Endothelial cell of umbilical vein (primary cell): ENCODE measurements around the gene MIX23. TPM values are rescaled to one million over a fixed set of nuclear protein-coding genes. Genes with fewer than 3 reads are reported as not detected.

ENCODE experiments used
- BruUV-seq: library from RNA; stranded (reverse); fragments of 400-500 nt; replicated peaks from 2 replicates; lab custom pipeline; 2021; lab: Mats Ljungman, UMichigan
- CTCF ChIA-PET: fragments of 300-600, 350-600 bp; sonication (Branson Sonifier 250); formaldehyde crosslinking; loops from one replicate; lab custom pipeline; 2021; ENCODE audit warnings: antibody characterized with exemption, inconsistent platforms; lab: Charles Lee
- POLR2A ChIA-PET: fragments of 300-600, 350-600 bp; sonication (Branson Sonifier 250); formaldehyde crosslinking; loops from one replicate; lab custom pipeline; 2021; ENCODE audit warnings: antibody characterized with exemption, inconsistent platforms; lab: Charles Lee
- DNase-seq: peaks from one replicate; pipeline ENCODE4 v3.0.0-alpha.2; 2011; ENCODE audit warnings: low read depth, low spot score
- FAIRE-seq: peaks from 2 replicates; lab custom pipeline; 2011; peaks lifted over from hg19 to GRCh38; lab: Jason Lieb, UNC
- H2AFZ ChIP-seq: 2 replicates; pipeline ENCODE4 v1.6.0; 2012; ENCODE audit warnings: low read depth, low read length, control low read depth, inconsistent platforms
- H3K27ac ChIP-seq: 2 replicates; pipeline ENCODE4 v1.5.1; 2011; ENCODE audit warnings: low read depth, mild to moderate bottlenecking, control low read depth, low read length, moderate library complexity; ENCODE audit not compliant: insufficient read depth
- H3K27me3 ChIP-seq, 2 experiments: 2 replicates each; pipeline versions ENCODE4 v1.6.0 to v1.6.1; 2011; ENCODE audit warnings: low read length in 2 of 2, mixed read lengths in 1 of 2; ENCODE audit not compliant: control insufficient read depth in 2 of 2, insufficient read depth in 2 of 2
- H3K36me3 ChIP-seq, 2 experiments: 2 replicates in 1 of 2; 3 replicates in 1 of 2; pipeline ENCODE4 v1.5.1; 2011; ENCODE audit warnings: low read length in 2 of 2, mild to moderate bottlenecking in 1 of 2, moderate library complexity in 1 of 2; ENCODE audit not compliant: control insufficient read depth in 2 of 2, insufficient read depth in 2 of 2; ENCODE audit errors: extremely low read depth in 1 of 2
- H3K4me1 ChIP-seq: 3 replicates; pipeline ENCODE4 v1.5.1; 2011; ENCODE audit warnings: mild to moderate bottlenecking, low read length; ENCODE audit not compliant: control insufficient read depth, insufficient read depth; ENCODE audit errors: extremely low read depth
- H3K4me2 ChIP-seq: 2 replicates; pipeline ENCODE4 v1.6.1; 2011; ENCODE audit warnings: low read length, control low read depth, mixed read lengths; ENCODE audit not compliant: insufficient read depth
- H3K4me3 ChIP-seq, 3 experiments: fragments of 200-600 bp in 1 of 3; sonication (generic), shearing (Covaris generic) in 1 of 3; replicated peaks in 1 of 3; 2 replicates each; pipeline ENCODE4 v1.5.1; 2011 to 2016; ENCODE audit warnings: control low read depth in 3 of 3, low read length in 3 of 3, mild to moderate bottlenecking in 2 of 3, inconsistent platforms in 1 of 3, low read depth in 1 of 3, moderate library complexity in 1 of 3; ENCODE audit not compliant: insufficient read depth in 1 of 3
- H3K79me2 ChIP-seq: 2 replicates; pipeline ENCODE4 v1.6.0; 2012; ENCODE audit warnings: low read length, inconsistent platforms; ENCODE audit not compliant: control insufficient read depth, insufficient read depth
- H3K9ac ChIP-seq: replicated peaks from 2 replicates; pipeline ENCODE3; 2011; ENCODE audit warnings: low read length, control low read depth; ENCODE audit not compliant: insufficient read depth; ENCODE audit errors: extremely low read depth
- H3K9me1 ChIP-seq: replicated peaks from 3 replicates; pipeline ENCODE4 v1.6.0; 2011; ENCODE audit warnings: mild to moderate bottlenecking, low read length; ENCODE audit not compliant: control insufficient read depth, insufficient read depth; ENCODE audit errors: extremely low read depth
- H3K9me3 ChIP-seq: replicated peaks from 2 replicates; pipeline ENCODE4 v1.5.1; 2012; ENCODE audit warnings: low read length, inconsistent platforms; ENCODE audit not compliant: control insufficient read depth, insufficient read depth
- H4K20me1 ChIP-seq: replicated peaks from 2 replicates; pipeline ENCODE3; 2011; ENCODE audit warnings: mild to moderate bottlenecking, low read length; ENCODE audit not compliant: control insufficient read depth, insufficient read depth; ENCODE audit errors: extremely low read depth
- EZH2 ChIP-seq: IDR thresholded peaks from 2 replicates; pipeline ENCODE4 v1.6.1; 2012; ENCODE audit warnings: borderline replicate concordance, low read depth, mild to moderate bottlenecking, moderate library complexity, low read length, inconsistent platforms; ENCODE audit not compliant: severe bottlenecking
- FOS ChIP-seq: IDR thresholded peaks from 2 replicates; pipeline ENCODE4 v1.6.1; 2011; ENCODE audit warnings: mild to moderate bottlenecking, low read length, moderate library complexity, borderline replicate concordance; ENCODE audit not compliant: insufficient read depth
- GATA2 ChIP-seq: IDR thresholded peaks from 2 replicates; pipeline ENCODE4 v1.7.0; 2011; ENCODE audit warnings: low read depth, mild to moderate bottlenecking, moderate library complexity, mixed read lengths, low read length; ENCODE audit not compliant: insufficient read length, insufficient read depth
- JUN ChIP-seq: IDR thresholded peaks from 2 replicates; pipeline ENCODE4 v1.6.1; 2011; ENCODE audit warnings: borderline replicate concordance, low read depth; ENCODE audit not compliant: insufficient read length, insufficient read depth
- MYC ChIP-seq: IDR thresholded peaks from one replicate; pipeline ENCODE4 v1.6.1; 2011; ENCODE audit warnings: mild to moderate bottlenecking, low read depth, low read length
- POLR2A ChIP-seq: IDR thresholded peaks from 2 replicates; pipeline ENCODE4 v1.6.1; 2012; ENCODE audit warnings: low read depth, mild to moderate bottlenecking, control low read depth, low read length
- POLR2AphosphoS5 ChIP-seq: IDR thresholded peaks from 2 replicates; pipeline ENCODE4 v1.6.1; 2012; ENCODE audit warnings: low read depth, mild to moderate bottlenecking, control low read depth, low read length, moderate library complexity; ENCODE audit not compliant: insufficient read depth
- dilution Hi-C: fragments of 300-500 bp; cut with MboI; formaldehyde crosslinking; loops from one replicate; pipeline ENCODE4 v1.15.0; 2019; ENCODE audit warnings: low sequenced_read_pairs; ENCODE audit not compliant: extremely low pct_ligation_motif_present
- intact Hi-C: fragments of 100-400 bp; cut with micrococcal nuclease; formaldehyde crosslinking; loops from one replicate; pipeline ENCODE4 v1.10.0; 2022
- polyA plus RNA-seq, 4 experiments: library from polyadenylated mRNA; depleted of rRNA in 3 of 4; stranded (reverse) in 3 of 4; unstranded in 1 of 4; fragments of >200 nt; gene quantifications; 2 replicates each; pipeline versions ENCODE4 v1.2.1 to v1.2.3, GENCODE V29; 2011 to 2012; ENCODE audit warnings: missing spikeins in 1 of 4
- total RNA-seq: library from RNA; stranded (reverse); gene quantifications from 2 replicates; pipeline ENCODE4 v1.2.3, GENCODE V29; 2021
- TF ChIP-seq, protein P1 (sequence below): IDR thresholded peaks from 2 replicates; pipeline ENCODE4 v1.6.1; 2011; ENCODE audit not compliant: insufficient read depth, insufficient read length
- TF ChIP-seq, protein P2 (sequence below), 2 donors: IDR thresholded peaks; 1 replicate in 1 of 2; 2 replicates in 1 of 2; pipeline ENCODE4 v1.5.1; 2011; ENCODE audit warnings: low read length in 2 of 2, mild to moderate bottlenecking in 2 of 2, moderate library complexity in 2 of 2, control low read depth in 1 of 2, inconsistent platforms in 1 of 2, low read depth in 1 of 2; ENCODE audit not compliant: insufficient read depth in 1 of 2; ENCODE audit errors: extremely low read depth in 1 of 2

Gene MIX23
- total and polyA plus RNA-seq, 2 donors (not counting 3 experiments of a cell fraction or from before 2014, with no cell fraction given): 4.5 to 53.5 TPM

DNA sequence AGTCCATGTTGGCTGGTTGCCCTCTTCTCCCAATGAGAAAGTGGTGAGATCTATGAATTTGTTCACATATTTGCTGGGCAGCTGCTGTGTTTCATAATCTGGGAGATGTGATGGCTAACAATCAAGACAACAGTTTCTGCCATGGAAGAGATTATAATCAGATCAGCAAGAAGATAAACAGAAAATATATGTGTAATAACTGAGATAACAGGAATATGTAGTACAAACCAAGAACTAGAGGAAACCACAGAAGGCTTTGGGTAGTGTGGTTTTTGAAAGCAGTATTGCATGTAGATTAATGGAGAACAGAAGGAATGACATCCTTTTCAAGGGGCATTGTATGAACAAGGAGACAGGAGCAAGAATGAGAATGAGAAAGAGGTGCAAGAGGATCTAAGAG lies 70.2 kb downstream of the MIX23 start:
- Histone ChIP-seq H3K79me2 (no peaks in the 10 kb centered on the region), H3K9ac (no peak overlapping the region), H3K4me3 (no peak overlapping the region), H3K9me1 (no peaks in the 10 kb centered on the region), H3K4me2 (no peak overlapping the region), H3K9me3 (no peaks in the 10 kb centered on the region), H4K20me1 (no peaks in the 10 kb centered on the region), H3K27me3 (peaks cover 0 to 2% of the 10 kb centered on the region in 2 experiments), H3K36me3 (no peaks in the 10 kb centered on the region), H3K27ac (no peak overlapping the region), H3K4me1 (no peaks in the 10 kb centered on the region), H2AFZ (no peak overlapping the region)
- FAIRE-seq: no peak
- intact Hi-C loops (no loop called here), dilution Hi-C loops (no loop called here)
- ChIA-PET CTCF (interaction anchor here (1.1 kb wide), 1 partner anchor 9 kb away, joined by 3 read pairs; no protein-coding TSS in a partner anchor), POLR2A (no interaction called here)
- TF ChIP-seq, protein P1, sequence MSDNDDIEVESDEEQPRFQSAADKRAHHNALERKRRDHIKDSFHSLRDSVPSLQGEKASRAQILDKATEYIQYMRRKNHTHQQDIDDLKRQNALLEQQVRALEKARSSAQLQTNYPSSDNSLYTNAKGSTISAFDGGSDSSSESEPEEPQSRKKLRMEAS: no peak
- TF ChIP-seq, protein P2, sequence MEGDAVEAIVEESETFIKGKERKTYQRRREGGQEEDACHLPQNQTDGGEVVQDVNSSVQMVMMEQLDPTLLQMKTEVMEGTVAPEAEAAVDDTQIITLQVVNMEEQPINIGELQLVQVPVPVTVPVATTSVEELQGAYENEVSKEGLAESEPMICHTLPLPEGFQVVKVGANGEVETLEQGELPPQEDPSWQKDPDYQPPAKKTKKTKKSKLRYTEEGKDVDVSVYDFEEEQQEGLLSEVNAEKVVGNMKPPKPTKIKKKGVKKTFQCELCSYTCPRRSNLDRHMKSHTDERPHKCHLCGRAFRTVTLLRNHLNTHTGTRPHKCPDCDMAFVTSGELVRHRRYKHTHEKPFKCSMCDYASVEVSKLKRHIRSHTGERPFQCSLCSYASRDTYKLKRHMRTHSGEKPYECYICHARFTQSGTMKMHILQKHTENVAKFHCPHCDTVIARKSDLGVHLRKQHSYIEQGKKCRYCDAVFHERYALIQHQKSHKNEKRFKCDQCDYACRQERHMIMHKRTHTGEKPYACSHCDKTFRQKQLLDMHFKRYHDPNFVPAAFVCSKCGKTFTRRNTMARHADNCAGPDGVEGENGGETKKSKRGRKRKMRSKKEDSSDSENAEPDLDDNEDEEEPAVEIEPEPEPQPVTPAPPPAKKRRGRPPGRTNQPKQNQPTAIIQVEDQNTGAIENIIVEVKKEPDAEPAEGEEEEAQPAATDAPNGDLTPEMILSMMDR (IDR thresholded peaks at IDR 0.05; ENCODE audit: extremely low read depth in 1 of 2, insufficient read depth in 1 of 2, low read depth in 1 of 2, low read length in 2 of 2): no peak
- TF ChIP-seq EZH2: no peak
- TF ChIP-seq GATA2: no peak
- TF ChIP-seq POLR2AphosphoS5: no peak
- TF ChIP-seq JUN: no peak
- no peak for TF ChIP-seq FOS
- no peak for TF ChIP-seq MYC
- no peak for TF ChIP-seq POLR2A
- no peak for DNase-seq
- BruUV-seq: no TSS peak
